H9 (cell line): ENCODE data around the gene SPTLC1. TPM values are rescaled to one million over a fixed set of nuclear protein-coding genes. Genes with fewer than 3 reads are reported as not detected.

Experiments
- DNase-seq: peaks from one replicate; pipeline ENCODE4 v3.0.0-alpha.2; 2017
- H2AFZ ChIP-seq: one replicate; pipeline ENCODE4 v1.6.1; 2013; ENCODE audit warnings: mild to moderate bottlenecking, low read length, control low read depth, moderate library complexity
- H2AK5ac ChIP-seq: 2 replicates; pipeline ENCODE4 v1.6.1; 2013; ENCODE audit warnings: low read length, control low read depth, mixed read lengths; ENCODE audit not compliant: insufficient read length
- H2BK120ac ChIP-seq: one replicate; pipeline ENCODE4 v1.6.1; 2013; ENCODE audit warnings: low read depth, mild to moderate bottlenecking, low read length, control low read depth, inconsistent platforms; ENCODE audit not compliant: poor library complexity, severe bottlenecking
- H2BK12ac ChIP-seq: 2 replicates; pipeline ENCODE4 v1.6.1; 2013; ENCODE audit warnings: low read length, control low read depth, mixed read lengths, low read depth; ENCODE audit not compliant: insufficient read length
- H2BK15ac ChIP-seq: 2 replicates; pipeline ENCODE4 v1.6.1; 2013; ENCODE audit warnings: low read depth, low read length, control low read depth
- H2BK20ac ChIP-seq: one replicate; pipeline ENCODE4 v1.6.1; 2013; ENCODE audit warnings: low read depth, mild to moderate bottlenecking, low read length, control low read depth, inconsistent platforms; ENCODE audit not compliant: poor library complexity, severe bottlenecking
- H2BK5ac ChIP-seq: 2 replicates; pipeline ENCODE4 v1.6.1; 2013; ENCODE audit warnings: low read length, control low read depth, mixed read lengths; ENCODE audit not compliant: insufficient read length
- H3K14ac ChIP-seq: 2 replicates; pipeline ENCODE4 v1.6.1; 2013; ENCODE audit warnings: low read length, control low read depth; ENCODE audit not compliant: insufficient read depth
- H3K18ac ChIP-seq: 2 replicates; pipeline ENCODE4 v1.6.1; 2013; ENCODE audit warnings: low read depth, mild to moderate bottlenecking, mixed read lengths, low read length, control low read depth; ENCODE audit not compliant: insufficient read length
- H3K23ac ChIP-seq: 2 replicates; pipeline ENCODE4 v1.6.1; 2013; ENCODE audit warnings: low read length, control low read depth, mixed read lengths, low read depth; ENCODE audit not compliant: insufficient read length
- H3K23me2 ChIP-seq: 2 replicates; pipeline ENCODE4 v1.6.1; 2013; ENCODE audit warnings: low read depth, mild to moderate bottlenecking, mixed read lengths, low read length, control low read depth; ENCODE audit not compliant: insufficient read length, poor library complexity, severe bottlenecking
- H3K27ac ChIP-seq: 2 replicates; pipeline ENCODE4 v1.5.1; 2013; ENCODE audit warnings: low read length, control low read depth, mixed read lengths, low read depth; ENCODE audit not compliant: insufficient read length
- H3K27me3 ChIP-seq: 2 replicates; pipeline ENCODE4 v1.6.1; 2013; ENCODE audit warnings: low read length, control low read depth, inconsistent platforms; ENCODE audit not compliant: insufficient read depth
- H3K4ac ChIP-seq: 2 replicates; pipeline ENCODE4 v1.6.1; 2013; ENCODE audit warnings: low read depth, mild to moderate bottlenecking, control low read depth, inconsistent platforms, low read length, moderate library complexity
- H3K4me1 ChIP-seq: 2 replicates; pipeline ENCODE4 v1.6.1; 2013; ENCODE audit warnings: low read length, control low read depth, inconsistent platforms; ENCODE audit not compliant: insufficient read depth
- H3K4me2 ChIP-seq: 2 replicates; pipeline ENCODE4 v1.6.1; 2013; ENCODE audit warnings: low read length, control low read depth, mixed read lengths; ENCODE audit not compliant: insufficient read length, insufficient read depth
- H3K56ac ChIP-seq: 2 replicates; pipeline ENCODE4 v1.6.1; 2013; ENCODE audit warnings: low read depth, mild to moderate bottlenecking, mixed read lengths, low read length, control low read depth; ENCODE audit not compliant: insufficient read length
- H3K79me1 ChIP-seq: 2 replicates; pipeline ENCODE4 v1.6.1; 2013; ENCODE audit warnings: low read depth, mild to moderate bottlenecking, moderate library complexity, low read length, control low read depth, inconsistent platforms; ENCODE audit not compliant: insufficient read depth, poor library complexity, severe bottlenecking
- H3K79me2 ChIP-seq: 2 replicates; pipeline ENCODE4 v1.6.1; 2013; ENCODE audit warnings: low read length, control low read depth, inconsistent platforms; ENCODE audit not compliant: insufficient read depth
- H3K9ac ChIP-seq: 2 replicates; pipeline ENCODE4 v1.6.1; 2013; ENCODE audit warnings: low read length, control low read depth, mixed read lengths; ENCODE audit not compliant: insufficient read length; ENCODE audit errors: extremely low read depth
- H3K9me3 ChIP-seq: one replicate; pipeline ENCODE4 v1.6.1; 2013; ENCODE audit warnings: low read depth, low read length, inconsistent platforms; ENCODE audit not compliant: control insufficient read depth
- H3T11ph ChIP-seq: one replicate; pipeline ENCODE4 v1.6.1; 2013; ENCODE audit warnings: mild to moderate bottlenecking, low read length, control low read depth, inconsistent platforms
- H4K20me1 ChIP-seq: one replicate; pipeline ENCODE4 v1.6.1; 2013; ENCODE audit not compliant: control insufficient read depth, insufficient read length, insufficient read depth
- H4K5ac ChIP-seq: 2 replicates; pipeline ENCODE4 v1.6.1; 2013; ENCODE audit warnings: low read depth, mild to moderate bottlenecking, mixed read lengths, low read length, control low read depth; ENCODE audit not compliant: insufficient read length
- H4K8ac ChIP-seq: replicated peaks from 2 replicates; pipeline ENCODE4 v1.6.1; 2013; ENCODE audit warnings: low read length, control low read depth, mixed read lengths, low read depth; ENCODE audit not compliant: insufficient read length
- H4K91ac ChIP-seq: 2 replicates; pipeline ENCODE4 v1.6.1; 2013; ENCODE audit warnings: low read depth, mild to moderate bottlenecking, moderate library complexity, mixed read lengths, low read length, control low read depth; ENCODE audit not compliant: insufficient read length
- H3K27ac Mint-ChIP-seq, 3 experiments: 2 replicates in 2 of 3; 3 replicates in 1 of 3; pipeline ENCODE4 v1.8.0; 2020 to 2021; ENCODE audit warnings: mixed read lengths in 3 of 3, mild to moderate bottlenecking in 1 of 3, moderate library complexity in 1 of 3
- H3K27me3 Mint-ChIP-seq: 2 replicates; pipeline ENCODE4 v1.8.0; 2021; ENCODE audit warnings: low read depth, mild to moderate bottlenecking, moderate library complexity, mixed read lengths
- H3K36me3 Mint-ChIP-seq, 3 experiments: 2 replicates in 2 of 3; 3 replicates in 1 of 3; pipeline ENCODE4 v1.8.0; 2020 to 2021; ENCODE audit warnings: low read depth in 3 of 3, mixed read lengths in 3 of 3; ENCODE audit not compliant: insufficient read depth in 1 of 3
- H3K4me1 Mint-ChIP-seq, 2 experiments: 2 replicates each; pipeline ENCODE4 v1.8.0; 2020; ENCODE audit warnings: mixed read lengths in 2 of 2
- H3K4me3 Mint-ChIP-seq, 2 experiments: 2 replicates in 1 of 2; 3 replicates in 1 of 2; pipeline ENCODE4 v1.8.0; 2020 to 2021; ENCODE audit warnings: mild to moderate bottlenecking in 2 of 2, mixed read lengths in 2 of 2, moderate library complexity in 1 of 2
- H3K9me3 Mint-ChIP-seq, 2 experiments: 2 replicates in 1 of 2; 3 replicates in 1 of 2; pipeline ENCODE4 v1.8.0; 2020; ENCODE audit warnings: mild to moderate bottlenecking in 2 of 2, mixed read lengths in 2 of 2, moderate library complexity in 1 of 2
- CTCF ChIP-seq: fragments of 200-600 bp; sonication (generic); conservative IDR thresholded peaks from 3 replicates; pipeline ENCODE4 v1.8.0; 2021; ENCODE audit warnings: antibody characterized with exemption, mild to moderate bottlenecking
- WGBS: extraction: QIAGEN DNeasy Blood & Tissue Kit; methylation state at CpG from one replicate; pipeline ENCODE4 v1.1.7; 2013; ENCODE audit warnings: missing lambda C conversion rate, low lambda C conversion rate, mixed read lengths; ENCODE audit not compliant: insufficient read length; ENCODE audit errors: extremely low coverage; 5-methylcytosine and 5-hydroxymethylcytosine counted together
- total RNA-seq: library from RNA; stranded (reverse); gene quantifications from 2 replicates; pipeline ENCODE4 v1.2.1, GENCODE V29; 2021

Gene SPTLC1
- total RNA-seq, 1 experiment from 2014 or later: 73.5 TPM

DNA sequence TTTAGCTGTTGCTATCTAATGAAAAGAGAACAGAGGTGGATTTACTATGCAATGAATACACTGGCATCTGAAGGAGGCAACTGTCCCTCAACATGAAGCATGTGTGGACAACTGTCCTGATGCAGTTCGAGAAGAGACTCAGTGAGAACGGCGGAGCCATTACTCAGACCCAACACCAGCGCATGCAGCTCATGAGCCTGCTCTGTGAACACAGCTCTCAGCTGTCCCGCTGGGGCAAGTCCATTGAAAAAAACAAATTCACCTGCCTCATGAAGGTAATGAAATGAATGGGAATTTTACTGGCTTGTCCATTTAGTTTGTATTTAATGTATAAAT is 78.8 kb downstream of the SPTLC1 start:
- H2BK12ac ChIP-seq: no peak overlapping the region
- no peak overlapping the region for H3K56ac ChIP-seq
- no peak overlapping the region for H2BK15ac ChIP-seq
- H3K4ac ChIP-seq: no peak overlapping the region
- Mint-ChIP-seq H3K27ac (no peak overlapping the region), H3K9me3 (no peaks in the 10 kb centered on the region), H3K4me1 (peaks cover 2 to 5% of the 10 kb centered on the region in 2 experiments; a peak in 2 of 4 replicates), H3K27me3 (no peaks in the 10 kb centered on the region), H3K4me3 (no peak overlapping the region), H3K36me3 (peaks cover 25 to 68% (median 57%) of the 10 kb centered on the region in 3 experiments)
- H2BK20ac ChIP-seq: no peak overlapping the region
- H3K18ac ChIP-seq: no peak overlapping the region
- no peak overlapping the region for H3K14ac ChIP-seq
- H4K5ac ChIP-seq: no peak overlapping the region
- DNase-seq: no peak
- H3K9me3 ChIP-seq: no peaks in the 10 kb centered on the region
- no peak overlapping the region for H4K8ac ChIP-seq
- no peaks in the 10 kb centered on the region for H3K79me1 ChIP-seq
- H3K27ac ChIP-seq: no peak overlapping the region
- H4K20me1 ChIP-seq: no peaks in the 10 kb centered on the region
- no peak overlapping the region for H2BK120ac ChIP-seq
- no peaks in the 10 kb centered on the region for H3K27me3 ChIP-seq
- no peaks in the 10 kb centered on the region for H3K4me1 ChIP-seq
- H3K4me2 ChIP-seq: no peak overlapping the region
- no CpG with 5 or more reads among the region's 5 CpGs for WGBS
- H2AFZ ChIP-seq: no peak overlapping the region
- H2AK5ac ChIP-seq: no peak overlapping the region
- no peak overlapping the region for H4K91ac ChIP-seq
- H3K23me2 ChIP-seq: no peaks in the 10 kb centered on the region
- no peak overlapping the region for H2BK5ac ChIP-seq
- no peak overlapping the region for H3K9ac ChIP-seq
- no peak overlapping the region for H3K23ac ChIP-seq
- H3K79me2 ChIP-seq: no peaks in the 10 kb centered on the region
- H3T11ph ChIP-seq: no peak overlapping the region
- TF ChIP-seq CTCF: no peak
